Endothelial cell of umbilical vein (primary cell): Measurements from ENCODE around the gene SRM.

Source experiments
- CTCF ChIP-seq, 2 donors: IDR thresholded peaks; 1 replicate in 1 of 2; 2 replicates in 1 of 2; pipeline ENCODE4 v1.5.1; 2011; ENCODE audit warnings: low read length in 2 of 2, mild to moderate bottlenecking in 2 of 2, moderate library complexity in 2 of 2, control low read depth in 1 of 2, inconsistent platforms in 1 of 2, low read depth in 1 of 2; ENCODE audit not compliant: insufficient read depth in 1 of 2; ENCODE audit errors: extremely low read depth in 1 of 2
- EZH2 ChIP-seq: IDR thresholded peaks from 2 replicates; pipeline ENCODE4 v1.6.1; 2012; ENCODE audit warnings: borderline replicate concordance, low read depth, mild to moderate bottlenecking, moderate library complexity, low read length, inconsistent platforms; ENCODE audit not compliant: severe bottlenecking
- POLR2A ChIP-seq: IDR thresholded peaks from 2 replicates; pipeline ENCODE4 v1.6.1; 2012; ENCODE audit warnings: low read depth, mild to moderate bottlenecking, control low read depth, low read length
- POLR2AphosphoS5 ChIP-seq: IDR thresholded peaks from 2 replicates; pipeline ENCODE4 v1.6.1; 2012; ENCODE audit warnings: low read depth, mild to moderate bottlenecking, control low read depth, low read length, moderate library complexity; ENCODE audit not compliant: insufficient read depth
- TF ChIP-seq, protein P1 (sequence below): IDR thresholded peaks from 2 replicates; pipeline ENCODE4 v1.6.1; 2011; ENCODE audit not compliant: insufficient read depth, insufficient read length

DNA sequence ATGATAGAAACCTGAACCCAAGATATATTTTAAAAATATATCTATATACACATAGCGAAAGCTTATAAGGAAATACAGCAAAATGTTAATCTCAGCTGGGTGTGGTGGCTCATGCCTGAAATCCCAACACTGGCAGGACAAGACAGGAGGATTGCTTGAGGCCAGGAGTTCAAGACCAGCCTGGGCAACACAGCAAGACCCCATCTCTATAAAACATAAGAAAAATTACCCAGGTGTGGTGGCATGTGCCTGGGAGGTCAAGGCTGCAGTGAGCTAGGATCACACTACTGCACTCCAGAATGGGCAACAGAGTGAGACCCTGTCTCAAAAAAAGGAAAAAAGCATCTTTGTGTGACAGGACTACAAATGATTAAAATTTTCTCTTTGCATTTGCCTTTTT, 6.0 kb upstream of the SRM start:
- TF ChIP-seq CTCF (IDR thresholded peaks at IDR 0.05; ENCODE audit: extremely low read depth in 1 of 2, insufficient read depth in 1 of 2, low read depth in 1 of 2, low read length in 2 of 2) = no peak
- TF ChIP-seq POLR2AphosphoS5 = no peak
- TF ChIP-seq, protein P1, sequence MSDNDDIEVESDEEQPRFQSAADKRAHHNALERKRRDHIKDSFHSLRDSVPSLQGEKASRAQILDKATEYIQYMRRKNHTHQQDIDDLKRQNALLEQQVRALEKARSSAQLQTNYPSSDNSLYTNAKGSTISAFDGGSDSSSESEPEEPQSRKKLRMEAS = no peak
- no peak for TF ChIP-seq EZH2
- TF ChIP-seq POLR2A = no peak
